Muscle layer of duodenum (tissue), 2 donors: ENCODE data around the gene CHCHD2.
"Not testable (repeated sequence)": the region's sequence is repeated elsewhere in the genome, so short reads cannot be mapped to it uniquely, and the experiment has no call there.

Source experiments
- H3K27ac ChIP-seq: one replicate; pipeline ENCODE4 v1.7.0; 2013; ENCODE audit warnings: mild to moderate bottlenecking, low read length
- H3K27me3 ChIP-seq: one replicate; pipeline ENCODE4 v1.7.0; 2013; ENCODE audit warnings: low read depth, mild to moderate bottlenecking, control low read depth, low read length
- H3K36me3 ChIP-seq, 2 donors: one replicate each; pipeline ENCODE4 v1.7.0; 2013; ENCODE audit warnings: low read length in 2 of 2, control low read depth in 1 of 2, mild to moderate bottlenecking in 1 of 2; ENCODE audit not compliant: insufficient read depth in 2 of 2, control insufficient read depth in 1 of 2
- H3K4me1 ChIP-seq, 2 donors: one replicate each; pipeline ENCODE4 v1.7.0; 2013; ENCODE audit warnings: low read length in 2 of 2, mild to moderate bottlenecking in 2 of 2, control low read depth in 1 of 2, moderate library complexity in 1 of 2; ENCODE audit not compliant: insufficient read depth in 2 of 2, control insufficient read depth in 1 of 2
- H3K4me3 ChIP-seq, 2 donors: one replicate each; pipeline ENCODE4 v1.7.0; 2013; ENCODE audit warnings: low read length in 2 of 2, low read depth in 1 of 2, mild to moderate bottlenecking in 1 of 2
- H3K9me3 ChIP-seq, 2 donors: one replicate each; pipeline ENCODE4 v1.7.0; 2013; ENCODE audit warnings: low read length in 2 of 2, control low read depth in 1 of 2, mild to moderate bottlenecking in 1 of 2; ENCODE audit not compliant: control insufficient read depth in 1 of 2
- donor health status: healthy.

CHCHD2 gene

GRCh38 chr7:56104138-56104537, 2.1 kb downstream of the CHCHD2 start:
- H3K4me3 ChIP-seq, H3K9me3 ChIP-seq: not testable (repeated sequence)
- H3K36me3 ChIP-seq = peaks cover 38 to 55% of the 10 kb centered on the region in 2 donors

DNA sequence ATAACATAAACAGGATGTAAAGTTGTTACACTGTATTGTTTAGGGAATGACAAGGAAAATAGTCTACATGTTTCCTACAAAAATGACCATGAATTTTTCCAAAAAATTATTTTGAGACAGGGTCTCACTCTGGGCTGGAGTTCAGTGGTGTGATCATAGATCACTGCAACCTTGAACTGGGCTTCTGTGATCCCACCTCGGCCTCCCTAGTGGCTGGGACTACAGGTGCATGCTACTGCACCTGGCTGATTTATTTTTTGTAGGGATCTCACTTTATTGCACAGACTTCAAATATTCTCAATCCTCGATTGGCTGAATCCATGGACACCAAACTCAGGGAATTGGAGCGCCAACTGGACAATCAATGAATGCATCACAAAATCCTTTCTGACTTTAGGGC, 6.6 kb downstream of the CHCHD2 start:
- Histone ChIP-seq H3K4me3 (no peak overlapping the region), H3K4me1 (peaks cover 0 to 13% of the 10 kb centered on the region in 2 donors), H3K27me3 (no peaks in the 10 kb centered on the region), H3K9me3 (no peaks in the 10 kb centered on the region), H3K27ac (no peak overlapping the region), H3K36me3 (peaks cover 38 to 52% of the 10 kb centered on the region in 2 donors)

More at GRCh38 chr7:56104138-56104537, 2.1 kb downstream of the CHCHD2 start:
- not testable (repeated sequence) for H3K27ac ChIP-seq, H3K27me3 ChIP-seq
- H3K4me1 ChIP-seq = peaks cover 0 to 23% of the 10 kb centered on the region in 2 donors

DNA sequence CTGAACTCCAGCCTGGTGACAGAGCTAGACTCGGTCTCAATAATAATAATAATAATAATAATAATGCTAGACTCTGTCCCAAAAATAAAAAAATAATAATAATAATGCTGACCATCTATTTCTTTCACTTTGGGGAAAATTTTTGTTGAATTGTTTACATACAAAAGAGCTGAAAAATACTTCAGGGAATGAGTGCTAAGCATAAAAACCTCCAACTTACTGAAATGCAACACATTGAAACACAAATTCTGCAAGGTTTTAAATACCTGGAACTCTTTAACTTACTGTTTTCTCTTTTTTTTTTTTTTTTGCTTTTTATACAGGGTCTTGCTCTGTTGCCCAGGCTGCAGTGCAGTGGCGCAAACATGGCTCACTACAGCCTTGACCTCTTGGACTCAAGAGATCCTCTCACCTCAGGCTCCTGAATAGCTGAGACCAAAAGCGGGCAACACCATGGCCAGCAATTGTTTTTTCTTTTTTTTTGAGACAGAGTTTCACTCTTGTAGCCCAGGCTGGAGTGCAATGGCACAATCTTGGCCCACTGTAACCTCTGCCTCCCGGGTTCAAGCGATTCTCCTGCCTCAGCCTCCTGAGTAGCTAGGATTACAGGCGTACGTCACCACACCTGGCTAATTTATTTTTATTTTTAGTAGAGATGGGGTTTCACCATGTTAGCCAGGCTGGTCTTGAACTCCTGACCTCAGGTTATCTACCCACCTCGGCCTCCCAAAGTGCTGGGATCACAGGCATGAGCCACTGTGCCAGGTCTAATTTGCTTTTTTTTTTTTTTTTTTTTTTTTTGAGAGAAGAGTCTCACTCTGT, 7.9 kb downstream of the CHCHD2 start:
- peaks cover 33 to 39% of the 10 kb centered on the region in 2 donors for H3K36me3 ChIP-seq
- H3K27me3 ChIP-seq, H3K4me3 ChIP-seq, H3K4me1 ChIP-seq, H3K9me3 ChIP-seq, H3K27ac ChIP-seq: not testable (repeated sequence)

DNA sequence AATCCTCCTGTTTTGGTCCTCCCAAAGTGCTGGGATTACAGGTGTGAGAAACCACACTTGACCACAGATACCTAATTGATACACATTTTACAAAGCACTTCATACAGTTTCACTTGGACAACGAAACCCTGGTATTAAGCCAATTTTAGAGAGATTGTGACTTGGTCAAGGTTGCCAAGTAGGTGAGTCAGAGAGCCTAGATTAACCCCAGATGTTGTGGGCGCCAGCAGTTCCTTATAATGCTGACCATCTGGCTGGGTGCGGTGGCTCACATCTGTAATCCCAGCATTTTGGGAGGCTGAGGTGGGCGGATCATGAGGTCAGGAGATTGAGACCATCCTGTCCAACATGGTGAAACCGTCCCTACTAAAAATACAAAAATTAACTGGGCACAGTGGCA, 8.6 kb downstream of the CHCHD2 start:
- H3K27me3 ChIP-seq = no peaks in the 10 kb centered on the region
- peaks cover 0 to 10% of the 10 kb centered on the region in 2 donors for H3K4me1 ChIP-seq
- H3K36me3 ChIP-seq = peaks cover 28 to 34% of the 10 kb centered on the region in 2 donors
- H3K4me3 ChIP-seq = no peak overlapping the region
- H3K27ac ChIP-seq = no peak overlapping the region
- no peaks in the 10 kb centered on the region for H3K9me3 ChIP-seq

GRCh38 chr7:56092789-56093531, 13.3 kb downstream of the CHCHD2 start, which contains the start of gene PHKG1:
TSS of gene PHKG1 (minus strand) at chr7:56092952. CDS start at chr7:56088941, 4,011 bp downstream.
- Histone ChIP-seq H3K4me3 (peak within 1 kb of the TSS; percentile 27 to 37), H3K27me3 (no peaks in the 10 kb centered on the region), H3K4me1 (peaks cover 5 to 22% of the 10 kb centered on the region in 2 donors), H3K27ac (no peak within 1 kb of the TSS), H3K9me3 (no peaks in the 10 kb centered on the region), H3K36me3 (peaks cover 0 to 7% of the 10 kb centered on the region in 2 donors)

DNA sequence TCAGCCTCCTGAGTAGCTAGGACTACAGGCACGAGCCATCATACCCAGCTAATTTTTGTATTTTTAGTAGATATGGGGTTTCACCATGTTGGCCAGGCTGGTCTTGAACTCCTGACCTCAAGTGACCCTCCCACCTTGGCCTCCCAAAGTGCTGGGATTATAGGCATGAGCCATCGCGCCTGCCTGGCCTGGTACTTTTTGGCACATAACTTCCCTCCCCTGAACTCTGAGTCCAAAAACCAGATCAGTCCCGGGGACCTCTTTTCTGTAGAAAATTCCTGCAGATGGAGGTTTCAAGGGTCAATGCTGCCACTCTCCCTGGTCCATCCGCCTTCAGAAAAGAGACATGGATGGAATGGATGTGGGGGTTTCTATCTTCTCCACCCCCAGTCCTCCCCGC, 13.9 kb downstream of the CHCHD2 start:
- Histone ChIP-seq H3K4me3 (peak overlapping the region; percentile 27 to 37), H3K36me3 (peaks cover 0 to 11% of the 10 kb centered on the region in 2 donors), H3K4me1 (peaks cover 5 to 22% of the 10 kb centered on the region in 2 donors)
- H3K9me3 ChIP-seq, H3K27ac ChIP-seq, H3K27me3 ChIP-seq: not testable (repeated sequence)

- Histone ChIP-seq H3K27ac (no peak overlapping the region), H3K9me3 (no peaks in the 10 kb centered on the region), H3K36me3 (peaks cover 0 to 14% of the 10 kb centered on the region in 2 donors), H3K27me3 (no peaks in the 10 kb centered on the region), H3K4me3 (peak overlapping the region in 1 of 2 donors; percentile 37), H3K4me1 (peaks cover 5 to 22% of the 10 kb centered on the region in 2 donors)
These were observed 14.7 kb downstream of the CHCHD2 start for GRCh38 chr7:56091591-56091990.

- no peak overlapping the region for H3K4me3 ChIP-seq
- no peak overlapping the region for H3K27ac ChIP-seq
- H3K9me3 ChIP-seq = no peaks in the 10 kb centered on the region
- no peaks in the 10 kb centered on the region for H3K27me3 ChIP-seq
- H3K4me1 ChIP-seq = peaks cover 11 to 23% of the 10 kb centered on the region in 2 donors
- peaks cover 0 to 21% of the 10 kb centered on the region in 2 donors for H3K36me3 ChIP-seq
These were observed 18.8 kb downstream of the CHCHD2 start for GRCh38 chr7:56087445-56087844.

DNA sequence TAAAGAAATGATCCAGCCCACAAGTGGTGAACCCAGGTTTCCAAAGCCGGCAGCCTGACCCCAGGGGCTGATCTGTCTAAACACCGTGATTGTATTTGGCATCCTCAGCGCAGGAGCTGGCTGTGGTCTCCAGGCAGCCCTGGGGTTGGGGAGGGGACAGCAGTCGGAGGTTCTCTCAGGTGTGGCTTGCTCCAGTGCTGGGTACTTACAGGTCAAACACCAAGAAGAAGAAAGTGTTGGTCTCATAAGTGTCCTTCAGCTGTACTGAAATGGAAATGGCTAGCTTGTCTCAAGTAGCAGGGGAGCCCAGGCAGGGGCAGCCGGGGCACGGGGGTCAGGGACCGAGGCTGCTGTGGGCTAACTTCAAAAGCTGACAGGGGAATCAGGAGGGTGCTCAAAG, 19.5 kb downstream of the CHCHD2 start:
- Histone ChIP-seq H3K9me3 (no peaks in the 10 kb centered on the region), H3K27ac (no peak overlapping the region), H3K4me1 (peaks cover 9 to 17% of the 10 kb centered on the region in 2 donors), H3K36me3 (peaks cover 0 to 21% of the 10 kb centered on the region in 2 donors), H3K4me3 (no peak overlapping the region), H3K27me3 (no peaks in the 10 kb centered on the region)

- Histone ChIP-seq H3K36me3 (peaks cover 0 to 32% of the 10 kb centered on the region in 2 donors), H3K4me1 (peaks cover 16 to 32% of the 10 kb centered on the region in 2 donors), H3K27me3 (no peaks in the 10 kb centered on the region), H3K4me3 (no peak overlapping the region), H3K27ac (no peak overlapping the region), H3K9me3 (no peaks in the 10 kb centered on the region)
These were observed 23.0 kb downstream of the CHCHD2 start for GRCh38 chr7:56083150-56083785.
